GM12892 (cell line): Measurements from ENCODE around the gene MYO5A.

Source experiments
- POLR2A ChIP-seq: IDR thresholded peaks from 2 replicates; pipeline ENCODE4 v1.6.1; 2011; ENCODE audit warnings: low read depth, low read length, control low read depth
- POLR2AphosphoS5 ChIP-seq: IDR thresholded peaks from 2 replicates; pipeline ENCODE4 v1.6.1; 2011; ENCODE audit warnings: low read depth, low read length, control low read depth

DNA sequence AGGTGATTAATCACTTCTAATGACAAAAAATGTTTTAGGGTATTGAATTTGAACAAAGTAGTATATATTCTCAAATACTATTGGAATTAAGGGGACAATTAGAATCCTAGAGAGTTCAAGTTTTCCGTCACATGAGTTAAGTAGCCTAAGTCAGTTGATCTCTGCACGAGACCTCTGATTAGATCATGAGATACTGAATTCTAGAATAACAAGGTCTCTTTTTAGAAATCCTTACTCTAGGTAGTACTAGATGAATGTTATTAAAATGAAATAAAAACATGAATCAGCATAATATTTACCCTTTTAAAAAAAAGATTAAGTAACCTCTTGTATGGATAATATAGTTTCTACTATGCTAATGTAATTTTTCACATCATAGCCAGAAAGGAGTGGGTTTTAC lies 43.4 kb downstream of the MYO5A start:
- no peak for TF ChIP-seq POLR2A
- TF ChIP-seq POLR2AphosphoS5 = no peak
